Activated CD8-positive, alpha-beta memory T cell treated with anti-CD3 and anti-CD28 coated beads, Interleukin-2, amount 50 U/mL, for 48 hours (primary cell): ENCODE data around the gene FAM124A.

Source experiments
- DNase-seq: peaks from one replicate; pipeline ENCODE4 v3.0.0-alpha.2; 2020

FAM124A gene

DNA sequence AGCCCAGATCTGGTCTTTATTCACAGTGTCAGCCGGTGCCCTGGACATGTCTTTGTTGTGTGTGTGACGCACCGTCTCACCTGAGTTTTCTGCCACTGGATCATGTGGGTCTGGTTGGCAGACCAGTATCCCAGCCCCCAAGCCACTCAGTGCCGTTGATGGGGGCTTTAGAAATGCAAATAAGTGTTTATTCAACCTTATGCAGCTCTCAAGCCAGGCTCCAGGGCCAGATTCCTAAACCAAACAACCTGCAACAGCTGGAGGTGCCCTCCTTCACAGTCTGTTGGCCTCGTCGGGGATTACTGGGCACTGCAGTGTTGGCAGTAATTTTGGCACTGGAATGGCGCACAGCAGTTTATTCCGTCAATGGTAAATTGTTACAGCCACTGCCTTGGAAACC is 21.6 kb downstream of the FAM124A start:
- DNase-seq, result no peak

DNA sequence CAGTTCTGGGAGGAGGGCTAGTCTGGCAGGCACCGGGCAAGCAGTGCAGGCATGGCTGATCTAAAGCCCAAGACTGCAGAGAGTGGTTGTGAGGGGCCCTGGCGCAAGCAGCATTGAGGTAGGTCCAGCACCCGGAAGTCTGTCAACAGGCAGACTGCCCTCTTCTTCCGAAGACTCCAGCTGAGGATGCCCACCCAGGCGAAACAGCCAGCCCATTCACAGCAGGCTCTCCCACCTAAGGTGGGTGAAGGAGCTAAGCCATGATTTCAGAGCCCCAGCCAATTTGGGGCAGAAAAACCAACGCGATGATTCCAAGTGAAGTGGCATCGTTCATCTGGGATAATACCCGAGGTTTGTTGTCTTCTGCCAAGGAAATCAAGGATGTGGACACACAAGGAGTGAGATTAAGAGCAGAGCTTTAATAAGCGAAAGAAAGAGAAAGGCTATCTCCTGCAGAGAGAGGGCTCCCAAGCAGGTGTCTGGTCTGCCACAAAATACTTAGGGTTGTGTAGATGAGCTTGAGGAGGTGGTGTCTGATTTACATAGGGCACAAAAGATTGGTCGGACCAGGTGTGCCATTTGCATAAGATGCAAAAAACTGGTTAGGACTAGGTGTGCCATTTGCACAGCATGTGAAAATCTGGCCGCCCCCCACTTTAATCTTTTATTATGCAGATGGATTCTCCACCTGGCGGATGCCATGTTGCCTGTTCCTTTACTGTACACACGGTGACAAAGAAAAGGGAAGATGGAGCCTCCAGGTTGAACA is 22.6 kb downstream of the FAM124A start:
- no peak for DNase-seq

DNA sequence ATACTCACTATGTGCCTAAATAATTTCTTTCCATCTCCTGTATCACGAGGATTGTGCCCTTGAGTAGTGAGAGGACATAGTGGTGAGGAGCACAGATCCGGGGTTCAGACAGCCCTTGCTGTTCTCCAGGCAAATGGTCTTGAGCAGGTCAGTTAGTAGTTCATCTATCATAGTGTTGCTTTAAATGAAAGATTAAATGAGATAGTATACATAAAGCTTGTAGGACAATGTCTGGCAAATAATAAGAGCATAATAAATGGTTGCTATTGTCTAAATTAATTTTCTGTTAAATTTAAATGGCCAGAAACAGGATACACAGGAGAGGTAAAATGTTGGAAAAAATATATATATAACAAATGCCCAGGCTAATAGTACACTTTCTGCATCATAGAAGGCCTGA is 23.4 kb downstream of the FAM124A start:
- DNase-seq, result no peak

DNA sequence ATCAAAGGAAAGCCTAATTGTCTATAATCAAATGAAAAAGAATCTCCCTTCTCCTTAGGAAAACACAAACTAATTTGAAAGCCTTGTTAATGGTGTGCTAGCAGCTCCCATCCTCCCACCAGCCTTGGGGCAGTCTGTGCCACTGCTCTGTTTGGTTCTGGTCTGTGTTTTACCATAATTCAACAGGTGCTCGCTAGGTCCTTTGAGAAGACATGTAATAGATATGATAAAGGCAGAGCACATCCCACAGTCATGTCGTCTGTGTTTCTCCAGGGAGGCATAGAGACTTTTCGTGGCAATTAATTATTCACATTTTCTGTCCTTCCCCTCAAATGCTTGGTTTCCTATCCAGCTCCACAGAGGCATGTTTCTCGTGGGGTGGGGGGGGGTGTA is 23.8 kb downstream of the FAM124A start:
- DNase-seq, result no peak

DNA sequence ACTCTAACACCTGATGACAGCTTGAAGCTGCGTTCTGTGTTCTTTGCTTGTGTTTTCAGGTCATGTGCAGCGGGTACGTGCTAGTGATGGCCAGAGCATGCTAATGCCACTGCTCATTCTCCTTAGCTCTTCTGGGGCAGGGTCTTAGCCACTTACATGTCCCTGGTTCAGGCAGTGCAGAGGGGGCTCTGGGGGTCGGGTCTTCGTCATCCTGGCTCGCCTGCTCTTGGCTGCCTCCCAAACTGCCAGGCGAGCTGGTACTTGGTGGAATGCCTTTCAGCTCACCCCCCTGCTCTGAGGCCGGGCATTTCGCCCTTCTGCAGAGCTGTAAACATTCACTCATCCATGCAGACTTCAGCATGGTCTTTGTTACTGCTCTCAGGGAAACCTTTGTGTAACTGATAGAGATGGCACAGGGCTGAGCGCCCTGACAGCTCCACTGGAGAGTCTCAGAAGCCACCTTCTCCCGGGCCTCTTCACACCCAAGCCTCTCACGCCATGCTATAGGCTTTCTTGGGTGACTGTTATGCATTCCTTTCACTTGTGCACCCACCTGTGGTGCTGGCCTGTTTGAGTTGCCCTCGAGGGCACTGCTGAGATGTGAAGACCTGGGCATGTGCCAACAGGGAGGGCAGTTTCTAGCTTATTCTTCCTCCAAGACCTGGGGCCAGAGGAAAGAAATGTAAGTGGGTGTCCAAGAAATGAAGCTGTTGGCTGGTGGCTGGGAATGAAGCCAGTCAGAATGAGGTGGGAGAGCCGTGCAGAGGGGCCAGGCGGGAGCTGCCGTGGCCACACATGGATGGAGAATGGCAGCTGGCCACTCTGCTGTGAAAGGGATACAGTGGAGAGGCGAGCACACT is 24.4 kb downstream of the FAM124A start:
- no peak for DNase-seq

DNA sequence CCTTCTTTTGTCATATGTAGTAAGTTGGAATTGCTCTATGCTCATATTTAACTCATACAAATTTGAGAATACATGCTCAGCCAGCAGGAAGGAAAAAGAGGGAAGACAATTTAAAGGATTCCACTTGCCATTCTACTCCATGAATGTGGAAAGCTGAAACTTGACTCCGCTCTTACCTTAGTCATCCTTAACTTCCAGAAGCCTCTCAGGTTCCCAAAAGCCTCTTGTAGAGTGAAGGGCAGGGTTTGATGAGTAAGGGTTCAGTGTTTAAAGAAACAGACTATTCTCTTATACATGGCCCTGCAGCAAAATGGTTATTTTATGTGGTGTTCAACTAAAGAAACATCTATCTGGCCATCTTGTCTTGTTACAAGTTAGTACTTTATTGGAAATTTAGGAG is 27.1 kb downstream of the FAM124A start:
- no peak for DNase-seq

DNA sequence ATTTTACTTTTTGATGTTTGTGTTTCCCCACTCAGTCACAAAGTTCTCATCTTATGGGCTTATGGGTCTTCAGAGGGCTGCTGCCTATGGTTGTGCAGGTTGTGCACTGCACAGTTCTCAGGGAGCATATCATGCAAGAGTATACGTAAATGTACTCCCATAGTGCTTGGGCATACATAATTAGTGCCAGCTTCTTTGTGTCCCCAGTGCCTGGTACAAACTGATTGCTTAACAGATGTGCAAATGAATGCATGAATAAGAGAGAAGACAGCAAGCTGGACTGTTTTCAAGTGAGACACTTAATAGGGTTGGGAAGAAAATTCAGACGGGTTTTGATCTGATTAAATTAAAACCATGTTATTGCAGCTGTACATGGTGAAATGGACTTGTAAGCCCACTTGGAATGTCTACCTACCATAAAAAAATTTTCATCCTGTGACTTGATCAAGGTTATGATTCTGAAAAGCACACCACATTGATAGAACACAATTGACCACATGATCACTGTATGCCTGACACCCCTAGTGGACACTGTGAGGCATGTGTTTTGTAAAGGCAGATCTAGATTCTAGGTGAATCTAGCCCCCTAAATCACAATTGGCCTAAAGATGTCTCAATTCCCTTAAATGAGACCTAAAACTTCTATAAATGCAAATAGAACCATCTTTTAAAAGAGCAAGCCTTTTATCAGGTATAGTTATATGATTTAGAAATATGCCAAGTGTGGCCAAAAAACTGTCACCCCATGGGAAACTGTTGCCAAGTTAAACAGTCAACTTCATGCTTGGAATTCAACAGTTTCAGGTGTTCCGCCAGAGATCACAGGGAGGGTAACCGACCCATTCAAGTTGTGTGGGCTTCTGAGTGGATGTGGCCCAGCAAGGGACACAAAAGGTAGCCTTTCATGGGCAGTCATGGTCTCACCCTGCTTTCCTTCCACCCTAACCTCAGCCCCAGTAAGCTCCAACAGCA is 27.9 kb downstream of the FAM124A start:
- no peak for DNase-seq

DNA sequence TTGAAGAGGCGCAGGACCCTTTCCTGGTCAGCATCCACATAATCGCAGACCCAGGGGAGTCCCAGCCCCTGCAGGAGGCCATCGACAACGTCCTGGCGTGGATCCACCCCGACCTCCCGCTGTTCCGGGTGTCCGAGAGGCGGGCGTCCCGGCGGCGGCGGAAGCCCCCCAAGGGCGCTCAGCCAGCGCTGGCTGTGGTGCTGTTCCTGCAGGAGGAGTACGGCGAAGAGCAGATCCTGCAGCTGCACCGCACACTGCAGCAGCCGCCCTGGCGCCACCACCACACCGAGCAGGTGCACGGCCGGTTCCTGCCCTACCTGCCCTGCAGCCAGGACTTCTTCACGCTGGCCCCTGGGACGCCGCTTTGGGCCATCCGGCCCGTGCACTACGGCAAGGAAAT is 29.3 kb downstream of the FAM124A start:
- no peak for DNase-seq

DNA sequence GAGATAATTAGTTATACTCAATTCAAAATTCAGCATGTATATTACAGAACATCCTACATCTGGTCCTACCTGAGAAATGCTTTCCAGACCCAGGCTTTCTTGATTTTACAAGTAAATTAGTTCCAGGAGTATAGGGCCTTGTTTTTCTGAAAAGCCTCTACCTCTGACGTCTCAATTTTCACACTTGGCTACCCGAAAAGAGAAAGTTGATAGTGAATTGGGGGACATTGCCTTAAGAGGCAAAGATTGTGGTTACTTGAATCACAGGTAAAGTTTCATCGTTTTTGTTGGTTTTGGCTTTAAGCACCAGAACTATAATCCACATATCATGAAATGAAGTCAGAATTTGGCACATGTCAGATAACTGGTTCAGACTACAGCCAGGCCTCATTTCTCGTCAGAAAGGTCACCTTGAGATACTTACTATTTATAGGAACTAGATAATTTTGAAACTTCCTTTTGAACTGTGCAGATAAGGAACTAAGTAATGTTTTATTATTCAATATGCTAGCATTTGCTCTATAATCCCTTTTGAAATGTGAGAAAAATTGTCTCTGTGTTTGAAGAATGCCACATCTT is 30.8 kb downstream of the FAM124A start:
- no peak for DNase-seq

DNA sequence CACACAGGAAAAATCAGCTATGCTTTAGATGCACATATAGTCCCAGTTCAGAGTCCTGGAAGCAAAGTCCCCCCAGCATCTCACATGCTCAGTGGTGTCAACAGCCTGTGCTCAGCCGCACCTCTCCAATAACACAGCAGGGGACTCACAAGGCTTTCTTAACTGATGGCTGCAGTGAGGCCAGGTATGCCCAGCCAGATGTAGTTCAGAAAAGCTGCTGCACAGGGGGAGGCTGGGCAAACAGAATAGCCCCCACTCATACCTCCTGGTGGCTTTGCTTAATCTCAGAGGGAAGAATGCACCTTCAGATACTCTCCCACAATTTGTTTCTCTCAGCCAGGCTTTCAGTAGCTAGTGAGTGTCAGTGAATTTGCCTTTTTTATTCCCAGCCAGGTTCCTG is 33.4 kb downstream of the FAM124A start:
- no peak for DNase-seq

DNA sequence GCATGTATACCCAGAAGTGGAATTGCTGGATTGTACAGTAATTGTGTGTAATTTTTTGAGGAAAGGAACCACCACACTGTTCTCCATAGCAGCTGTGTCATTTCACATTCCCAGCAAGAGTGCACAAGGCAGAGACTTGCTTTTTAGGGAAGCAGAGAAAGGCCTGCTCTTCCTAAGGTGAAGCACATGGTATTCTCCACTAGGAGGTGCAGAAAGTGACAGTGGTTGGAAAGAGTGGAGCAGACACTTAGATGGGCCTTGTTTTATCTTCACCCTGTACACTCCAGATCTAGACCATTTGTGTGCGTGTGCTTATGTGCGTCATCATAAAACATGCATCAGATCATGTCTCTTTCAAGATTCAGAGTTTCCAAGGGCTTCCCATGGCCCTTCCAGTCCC is 35.0 kb downstream of the FAM124A start:
- no peak for DNase-seq

DNA sequence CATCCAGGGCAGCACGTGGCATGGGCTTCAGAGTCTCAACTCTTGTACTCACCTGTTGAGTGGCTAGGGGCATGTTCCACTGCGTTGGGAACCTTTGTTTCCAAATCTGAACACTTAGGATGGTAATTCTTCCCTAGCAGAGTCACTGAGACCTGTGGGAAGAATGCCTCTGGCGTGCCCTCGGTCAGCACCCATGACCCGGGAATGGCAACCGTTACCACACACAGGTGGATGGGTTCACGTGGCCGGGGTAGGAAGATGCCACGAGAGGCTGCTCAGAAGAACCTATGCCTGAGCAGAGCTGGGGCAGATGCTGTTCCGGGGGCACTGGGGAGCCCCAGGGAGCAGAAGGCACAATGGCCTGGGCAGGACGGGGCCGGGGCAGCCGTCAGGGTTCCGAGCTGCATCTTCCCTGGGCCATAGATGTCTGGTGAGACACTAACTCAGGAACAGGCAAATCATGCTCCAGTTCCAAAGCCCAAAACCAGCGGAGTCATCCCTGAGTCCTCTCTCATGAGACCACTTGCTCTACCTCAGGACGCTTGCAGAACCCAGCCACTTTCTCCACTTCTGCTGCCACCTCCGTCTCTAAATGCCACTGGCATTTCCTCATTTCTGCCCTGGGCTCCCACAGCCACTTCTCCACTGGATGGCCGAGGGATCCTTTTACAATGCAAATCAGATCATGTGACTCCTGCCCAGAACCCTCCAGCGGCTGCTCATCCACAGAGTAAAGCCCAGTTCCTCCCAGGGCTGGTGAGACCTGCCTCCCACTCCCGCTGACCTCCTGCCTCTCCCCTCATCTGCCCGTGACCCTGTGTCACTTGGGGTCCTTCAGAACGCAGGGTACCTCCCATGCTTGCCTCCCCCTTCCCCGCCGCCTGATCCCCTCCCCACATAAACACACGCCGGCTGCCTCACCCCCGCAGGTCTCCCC is 36.7 kb downstream of the FAM124A start:
- DNase-seq, result no peak

DNA sequence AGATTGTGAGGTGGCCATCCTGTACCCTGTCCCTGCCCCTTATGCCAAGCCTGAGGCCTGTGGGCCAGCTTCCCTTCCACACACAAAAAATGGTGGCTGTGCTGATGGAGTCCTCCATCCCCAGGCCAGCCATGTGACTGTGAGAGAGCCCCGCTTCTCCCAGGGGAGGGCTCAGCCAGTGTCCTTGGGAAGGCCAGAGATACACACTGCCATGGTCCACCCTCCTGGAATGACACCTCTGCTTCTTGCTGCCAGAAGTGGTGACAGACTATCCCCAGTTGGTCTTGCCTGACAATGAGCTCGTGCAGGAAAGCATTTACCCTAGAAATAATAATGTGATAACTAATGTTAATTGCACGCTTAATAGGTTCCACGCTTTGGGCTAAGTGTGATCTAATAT is 38.0 kb downstream of the FAM124A start:
- DNase-seq, result no peak

DNA sequence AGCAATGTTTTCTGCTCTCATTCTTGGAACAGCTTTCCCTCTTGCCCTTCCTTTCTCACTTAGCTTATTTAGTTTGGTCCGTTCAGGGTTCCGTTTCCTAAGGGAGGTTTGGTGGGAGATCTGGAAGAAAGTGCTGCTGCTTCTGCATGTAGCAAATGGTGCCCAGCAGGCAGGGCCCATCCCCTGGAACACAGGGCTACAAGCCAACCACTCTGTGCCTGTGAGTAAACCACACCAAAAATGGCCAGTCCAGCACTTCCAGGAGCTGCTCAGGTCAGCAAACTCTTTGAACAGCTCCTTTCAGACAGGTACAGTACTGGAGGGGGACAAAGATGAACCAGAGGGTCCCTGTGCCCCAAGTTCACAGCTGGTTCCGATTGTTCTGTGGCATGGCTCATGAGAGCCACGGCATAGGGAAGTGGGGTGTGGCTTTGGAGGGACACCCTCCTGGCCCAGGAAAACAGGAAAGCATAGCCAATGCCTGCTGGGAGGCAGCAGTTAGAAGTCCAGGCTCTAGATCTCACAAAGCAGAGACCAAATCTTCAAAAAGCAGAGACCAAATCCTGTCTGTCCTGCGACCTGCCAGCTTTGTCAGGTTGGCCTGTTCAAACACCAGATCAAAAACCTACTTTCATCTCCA is 39.5 kb downstream of the FAM124A start:
- no peak for DNase-seq

DNA sequence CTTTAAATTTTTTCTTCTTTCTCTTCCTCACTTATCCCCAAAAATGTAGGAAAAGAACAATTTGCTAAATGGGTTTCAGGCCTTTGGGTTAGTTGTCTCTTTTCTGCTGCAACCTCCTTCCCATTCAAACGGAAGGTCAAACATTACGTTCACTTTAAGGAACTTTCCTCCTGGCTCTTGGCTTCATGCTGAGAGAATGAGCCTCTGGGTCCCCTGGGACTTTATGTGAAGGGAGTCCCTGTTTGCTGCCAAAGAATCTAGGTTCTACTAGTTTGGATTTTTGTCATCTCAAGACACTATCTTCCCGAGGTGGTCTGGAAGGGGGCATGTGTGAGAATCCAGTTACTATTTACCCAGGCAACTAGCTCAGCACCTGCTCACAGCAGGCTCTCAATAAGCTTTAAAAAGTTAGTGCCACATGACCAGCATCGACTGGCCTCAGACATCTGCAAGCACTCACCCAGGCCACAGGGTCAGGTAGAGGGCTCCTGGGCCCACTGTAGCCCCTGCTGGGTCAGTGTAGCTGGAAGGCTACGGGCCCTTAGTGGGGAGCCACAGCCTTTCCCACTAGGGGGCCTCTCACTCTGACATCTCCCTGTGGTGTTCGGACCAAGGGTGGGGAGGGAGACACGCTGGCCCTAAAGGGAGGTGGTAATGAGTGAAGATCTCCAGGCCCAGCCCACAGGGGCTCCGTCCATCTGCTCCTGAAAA is 40.5 kb downstream of the FAM124A start:
- no peak for DNase-seq

DNA sequence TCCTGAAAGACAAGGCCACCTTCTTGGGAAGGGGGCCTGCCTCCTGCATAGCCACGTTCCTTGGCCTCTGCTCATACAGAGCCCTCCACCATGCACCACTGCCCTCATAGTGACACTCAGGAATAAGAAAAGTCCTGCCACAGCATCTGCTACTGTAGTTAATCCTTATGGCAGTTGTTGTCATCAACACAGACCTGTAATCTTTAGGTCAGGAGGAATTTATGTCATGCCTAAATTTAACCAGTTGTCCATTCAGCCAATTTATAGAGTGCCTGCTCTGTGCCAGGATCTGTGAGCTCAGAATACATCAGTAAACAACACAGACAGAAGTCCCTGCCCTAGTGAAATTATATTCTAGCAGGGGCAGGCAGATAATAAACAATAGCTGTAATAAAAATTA is 44.4 kb downstream of the FAM124A start:
- DNase-seq, result no peak

DNA sequence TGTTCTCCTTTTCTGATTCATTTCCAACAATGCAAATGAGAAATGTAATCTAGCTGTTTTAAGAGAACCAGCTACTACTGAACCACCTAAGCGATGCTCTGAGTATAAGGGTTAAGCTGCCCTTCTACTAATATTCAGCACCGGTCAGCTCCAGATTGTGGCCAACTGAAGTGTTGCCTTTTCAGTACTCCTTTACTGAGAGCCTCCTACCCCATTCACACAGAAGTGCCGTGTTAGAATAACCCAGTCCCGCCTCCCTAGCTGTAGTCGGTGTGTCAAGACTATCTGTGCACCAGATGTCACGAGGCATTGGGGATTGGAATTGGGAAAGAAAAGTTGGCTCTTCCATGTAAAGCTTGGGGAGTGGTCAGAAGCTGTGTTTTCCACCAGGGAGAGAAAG is 45.4 kb downstream of the FAM124A start:
- DNase-seq, result no peak

DNA sequence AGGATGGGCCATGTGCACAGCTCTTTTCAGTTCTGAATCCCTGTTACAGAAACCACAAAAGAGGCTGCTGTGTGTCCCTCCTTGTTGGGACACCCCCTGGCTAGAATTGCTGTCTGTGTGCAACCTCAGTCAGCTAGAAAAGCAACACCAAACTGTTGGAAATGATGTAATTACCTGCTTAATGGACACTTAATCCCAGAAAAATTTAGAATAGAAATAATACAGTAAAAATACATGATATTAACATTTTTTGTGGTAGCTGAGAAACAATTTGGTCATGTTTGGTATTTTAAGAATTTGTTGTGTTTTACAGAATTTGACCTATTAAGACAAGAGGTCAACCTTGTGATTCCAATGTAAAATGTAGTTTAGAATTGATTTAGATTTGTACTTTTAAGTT is 46.8 kb downstream of the FAM124A start:
- no peak for DNase-seq

DNA sequence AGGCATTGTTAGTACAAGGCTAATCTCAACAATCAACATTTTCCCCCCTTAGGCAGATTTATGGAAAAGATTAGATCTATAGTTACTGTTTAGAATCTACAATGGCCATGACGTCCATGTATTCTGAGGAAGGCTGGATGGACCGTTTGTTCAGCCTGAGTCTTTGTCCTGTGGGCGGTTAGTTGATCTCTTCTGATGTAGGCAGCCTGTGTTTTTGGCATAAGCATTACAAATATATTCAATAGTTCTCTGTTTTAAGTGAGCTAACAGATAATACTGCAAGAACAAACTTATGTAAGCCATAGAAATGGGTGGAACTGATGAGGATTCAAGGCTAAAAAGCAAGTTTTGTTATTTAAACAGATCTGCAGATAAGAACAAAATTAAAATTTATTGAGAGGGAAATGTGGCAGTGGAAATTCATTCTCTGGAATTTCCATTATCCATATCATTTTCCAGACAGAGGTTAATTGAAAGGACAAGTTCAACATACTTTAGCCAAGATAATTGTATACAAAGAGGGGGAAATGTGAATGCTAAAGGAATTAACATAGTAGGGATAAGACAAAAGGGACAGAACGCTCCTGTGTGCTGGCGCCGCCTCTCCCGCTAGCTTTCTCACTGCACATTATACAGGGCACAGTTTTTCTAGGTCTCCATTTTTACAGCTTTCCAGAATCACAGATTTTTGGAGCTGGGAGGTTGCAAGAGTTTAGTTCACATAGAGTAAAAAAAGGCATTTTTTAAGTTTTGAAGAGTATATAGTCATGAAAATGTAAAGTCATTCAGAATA is 48.6 kb downstream of the FAM124A start:
- no peak for DNase-seq
